NB4 (cell line): Measurements from ENCODE around the gene PAX5.

Source experiments
- POLR2A ChIP-seq: IDR thresholded peaks from 2 replicates; pipeline ENCODE4 v1.6.1; 2011; ENCODE audit warnings: mild to moderate bottlenecking; ENCODE audit not compliant: insufficient read length; ENCODE audit errors: extremely low read depth
- TF ChIP-seq, protein P1 (sequence below): IDR thresholded peaks from one replicate; pipeline ENCODE4 v1.5.1; 2012; ENCODE audit warnings: low read depth, low read length

DNA sequence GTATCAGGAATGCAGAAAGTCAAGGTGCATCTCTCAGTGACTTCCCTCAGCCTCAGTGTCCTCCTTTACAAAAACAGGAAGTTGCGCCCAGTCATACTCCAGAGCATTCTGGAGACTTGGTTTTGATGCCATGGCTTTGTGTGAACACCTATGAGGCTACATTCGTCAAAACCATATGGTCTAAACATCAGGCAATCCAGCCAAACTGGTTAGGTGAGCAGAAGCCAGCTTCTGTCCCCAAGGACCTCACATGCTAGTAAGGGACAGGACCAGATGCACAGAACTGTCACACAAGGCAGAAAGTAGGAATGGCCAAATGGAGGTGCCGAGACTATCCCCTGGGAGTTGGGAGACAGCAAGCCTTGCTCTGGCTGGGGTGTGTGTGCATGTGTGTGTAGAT lies 244.2 kb downstream of the PAX5 start:
- TF ChIP-seq POLR2A: no peak
- TF ChIP-seq, protein P1, sequence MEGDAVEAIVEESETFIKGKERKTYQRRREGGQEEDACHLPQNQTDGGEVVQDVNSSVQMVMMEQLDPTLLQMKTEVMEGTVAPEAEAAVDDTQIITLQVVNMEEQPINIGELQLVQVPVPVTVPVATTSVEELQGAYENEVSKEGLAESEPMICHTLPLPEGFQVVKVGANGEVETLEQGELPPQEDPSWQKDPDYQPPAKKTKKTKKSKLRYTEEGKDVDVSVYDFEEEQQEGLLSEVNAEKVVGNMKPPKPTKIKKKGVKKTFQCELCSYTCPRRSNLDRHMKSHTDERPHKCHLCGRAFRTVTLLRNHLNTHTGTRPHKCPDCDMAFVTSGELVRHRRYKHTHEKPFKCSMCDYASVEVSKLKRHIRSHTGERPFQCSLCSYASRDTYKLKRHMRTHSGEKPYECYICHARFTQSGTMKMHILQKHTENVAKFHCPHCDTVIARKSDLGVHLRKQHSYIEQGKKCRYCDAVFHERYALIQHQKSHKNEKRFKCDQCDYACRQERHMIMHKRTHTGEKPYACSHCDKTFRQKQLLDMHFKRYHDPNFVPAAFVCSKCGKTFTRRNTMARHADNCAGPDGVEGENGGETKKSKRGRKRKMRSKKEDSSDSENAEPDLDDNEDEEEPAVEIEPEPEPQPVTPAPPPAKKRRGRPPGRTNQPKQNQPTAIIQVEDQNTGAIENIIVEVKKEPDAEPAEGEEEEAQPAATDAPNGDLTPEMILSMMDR: no peak
